ENCODE results near the gene DUOXA1.

DUOXA1 gene

GRCh38 chr15:45149060-45149459 lies 19.4 kb upstream of the DUOXA1 start:
- peaks cover 32% of the 10 kb centered on the region for H3K27me3 Mint-ChIP-seq (ENCODE audit: low read depth, poor library complexity)
- H3K4me3 Mint-ChIP-seq = no peak overlapping the region
- DNase-seq = no peak
- no peak overlapping the region for H3K27ac Mint-ChIP-seq
- no peaks in the 10 kb centered on the region for H3K9me3 Mint-ChIP-seq
- H3K4me1 Mint-ChIP-seq = peaks cover 9% of the 10 kb centered on the region
- TF ChIP-seq CTCF (IDR thresholded peaks at IDR 0.05) = no peak
- peaks cover 8% of the 10 kb centered on the region for H3K36me3 Mint-ChIP-seq (ENCODE audit: low read depth)

GRCh38 chr15:45148076-45149059 lies 18.7 kb upstream of the DUOXA1 start:
- no peak for DNase-seq
- Mint-ChIP-seq H3K9me3 (no peaks in the 10 kb centered on the region), H3K36me3 (ENCODE audit: low read depth) (peaks cover 8% of the 10 kb centered on the region), H3K4me3 (no peak overlapping the region), H3K27me3 (ENCODE audit: low read depth, poor library complexity) (peaks cover 32% of the 10 kb centered on the region), H3K27ac (peak overlapping the region; percentile 79), H3K4me1 (peaks cover 9% of the 10 kb centered on the region)
- no peak for TF ChIP-seq CTCF (IDR thresholded peaks at IDR 0.05)

GRCh38 chr15:45147606-45148005 lies 17.9 kb upstream of the DUOXA1 start:
- no peak for DNase-seq
- Mint-ChIP-seq H3K4me3 (no peak overlapping the region), H3K9me3 (no peaks in the 10 kb centered on the region), H3K27ac (peak overlapping the region; percentile 79), H3K36me3 (ENCODE audit: low read depth) (peaks cover 7% of the 10 kb centered on the region), H3K4me1 (peaks cover 9% of the 10 kb centered on the region), H3K27me3 (ENCODE audit: low read depth, poor library complexity) (peaks cover 33% of the 10 kb centered on the region)
- TF ChIP-seq CTCF (IDR thresholded peaks at IDR 0.05) = no peak

- no peak for TF ChIP-seq CTCF (IDR thresholded peaks at IDR 0.05)
- Mint-ChIP-seq H3K36me3 (ENCODE audit: low read depth) (no peaks in the 10 kb centered on the region), H3K4me1 (no peaks in the 10 kb centered on the region), H3K27me3 (ENCODE audit: low read depth, poor library complexity) (peaks cover 41% of the 10 kb centered on the region), H3K27ac (no peak overlapping the region), H3K4me3 (no peak overlapping the region), H3K9me3 (no peaks in the 10 kb centered on the region)
- DNase-seq = no peak
Observed at GRCh38 chr15:45146405-45146804, 16.7 kb upstream of the DUOXA1 start.

GRCh38 chr15:45144775-45145174 lies 15.1 kb upstream of the DUOXA1 start:
- no peak for DNase-seq
- H3K4me3 Mint-ChIP-seq = no peak overlapping the region
- no peaks in the 10 kb centered on the region for H3K9me3 Mint-ChIP-seq
- peaks cover 33% of the 10 kb centered on the region for H3K27me3 Mint-ChIP-seq (ENCODE audit: low read depth, poor library complexity)
- TF ChIP-seq CTCF (IDR thresholded peaks at IDR 0.05) = no peak
- no peaks in the 10 kb centered on the region for H3K36me3 Mint-ChIP-seq (ENCODE audit: low read depth)
- H3K4me1 Mint-ChIP-seq = no peaks in the 10 kb centered on the region
- H3K27ac Mint-ChIP-seq = no peak overlapping the region

GRCh38 chr15:45143946-45144345 lies 14.3 kb upstream of the DUOXA1 start:
- Mint-ChIP-seq H3K4me3 (no peak overlapping the region), H3K27ac (no peak overlapping the region), H3K36me3 (ENCODE audit: low read depth) (no peaks in the 10 kb centered on the region), H3K27me3 (ENCODE audit: low read depth, poor library complexity) (peaks cover 31% of the 10 kb centered on the region), H3K9me3 (no peaks in the 10 kb centered on the region), H3K4me1 (peaks cover 6% of the 10 kb centered on the region)
- no peak for TF ChIP-seq CTCF (IDR thresholded peaks at IDR 0.05)
- no peak for DNase-seq
